Breast epithelium (tissue), 3 donors: ENCODE data around the gene CAAP1.

Source experiments
- POLR2A ChIP-seq: fragments of 450-650 bp; IDR thresholded peaks from one replicate; pipeline ENCODE4 v1.6.1; 2016; ENCODE audit warnings: antibody characterized with exemption, mild to moderate bottlenecking, moderate library complexity
- POLR2AphosphoS5 ChIP-seq, 3 donors: sonication (generic); formaldehyde crosslinking; IDR thresholded peaks; one replicate each; pipeline ENCODE4 v1.6.1; 2017; ENCODE audit warnings: antibody characterized with exemption in 3 of 3

DNA sequence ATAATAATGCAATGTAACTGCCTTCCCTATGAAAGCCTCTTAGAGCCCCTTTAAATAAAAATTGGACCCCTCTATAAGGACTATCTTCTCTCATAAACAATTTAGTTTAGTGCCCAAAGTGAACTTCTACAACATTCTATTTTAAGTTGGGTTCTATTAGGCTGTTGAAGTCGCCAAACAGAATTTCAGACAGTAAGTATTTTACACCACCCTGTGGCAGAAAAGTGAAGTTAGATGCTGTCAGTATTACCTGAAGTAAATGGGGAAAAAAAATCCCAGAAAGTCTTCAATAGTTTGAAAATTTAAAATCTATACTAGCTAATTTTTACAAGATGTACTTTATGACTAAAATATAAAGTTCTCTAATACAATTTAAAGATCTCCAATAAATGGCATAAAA is 29.5 kb downstream of the CAAP1 start:
- TF ChIP-seq POLR2A (no peak), POLR2AphosphoS5 (IDR thresholded peaks at IDR 0.05) (no peak)
